NCI-H2227 (cell line): Measurements from ENCODE around the gene BCAR1.
"Not testable (repeated sequence)": the region's sequence is repeated elsewhere in the genome, so short reads cannot be mapped to it uniquely, and the experiment has no call there.

Experiments
- DNase-seq: peaks from one replicate; lab custom pipeline; 2025; ENCODE audit not compliant: unreplicated experiment; lab: John Stamatoyannopoulos, UW

BCAR1 gene

GRCh38 chr16:75271441-75272096 lies 20.1 kb upstream of the BCAR1 start:
- no peak for DNase-seq

GRCh38 chr16:75269358-75269757 lies 17.9 kb upstream of the BCAR1 start:
- not testable (repeated sequence) for DNase-seq

GRCh38 chr16:75267631-75268264 lies 16.3 kb upstream of the BCAR1 start:
- DNase-seq, result peak; percentile 22

GRCh38 chr16:75266738-75267630 lies 15.6 kb upstream of the BCAR1 start:
- no peak for DNase-seq

- DNase-seq, result peak; percentile 68
These were observed 14.7 kb upstream of the BCAR1 start for GRCh38 chr16:75265911-75266701.

- no peak for DNase-seq
These were observed 13.8 kb upstream of the BCAR1 start for GRCh38 chr16:75264999-75265910.

GRCh38 chr16:75264457-75264998 lies 13.1 kb upstream of the BCAR1 start:
- no peak for DNase-seq

- no peak for DNase-seq
These were observed 12.6 kb upstream of the BCAR1 start for GRCh38 chr16:75263963-75264445.

GRCh38 chr16:75263291-75263962 lies 12.0 kb upstream of the BCAR1 start:
- no peak for DNase-seq

- no peak for DNase-seq
These were observed 11.3 kb upstream of the BCAR1 start for GRCh38 chr16:75262800-75263127.

GRCh38 chr16:75262104-75262799 lies 10.8 kb upstream of the BCAR1 start:
- no peak for DNase-seq

- no peak for DNase-seq
These were observed 10.2 kb upstream of the BCAR1 start for GRCh38 chr16:75261590-75262078.

GRCh38 chr16:75260851-75261589 lies 9.6 kb upstream of the BCAR1 start:
- no peak for DNase-seq

GRCh38 chr16:75258807-75259141 lies 7.3 kb upstream of the BCAR1 start:
- no peak for DNase-seq

- DNase-seq, result no peak
These were observed 6.7 kb upstream of the BCAR1 start for GRCh38 chr16:75257886-75258806.

GRCh38 chr16:75256696-75257343 lies 5.4 kb upstream of the BCAR1 start:
- DNase-seq, result peak; percentile 74
